Prostate gland (tissue), 2 donors: ENCODE data around the gene CARD9. TPM values are rescaled to one million over a fixed set of nuclear protein-coding genes. Genes with fewer than 3 reads are reported as not detected.

ENCODE experiments used
- DNase-seq: peaks from one replicate; pipeline ENCODE4 v3.0.0-alpha.2; 2019; ENCODE audit warnings: low spot score
- H3K27ac ChIP-seq, 2 donors: fragments of 200-600 bp; sonication (generic); 2 replicates each; pipeline ENCODE4 v1.5.1; 2017 to 2019
- H3K27me3 ChIP-seq: fragments of 200-600 bp; sonication (generic); replicated peaks from 2 replicates; pipeline ENCODE4 v1.5.1; 2019; ENCODE audit not compliant: insufficient read depth
- H3K36me3 ChIP-seq, 2 donors: fragments of 200-600 bp; sonication (generic); 1 replicate in 1 of 2; 2 replicates in 1 of 2; pipeline versions ENCODE4 v1.5.1 to v1.8.1; 2017 to 2019
- H3K4me1 ChIP-seq: fragments of 200-600 bp; sonication (generic); replicated peaks from 2 replicates; pipeline ENCODE4 v1.5.1; 2019
- H3K4me3 ChIP-seq, 2 donors: fragments of 200-600 bp; sonication (generic); 2 replicates each; pipeline ENCODE4 v1.5.1; 2017 to 2019
- H3K9me3 ChIP-seq: fragments of 200-600 bp; sonication (generic); 2 replicates; pipeline ENCODE4 v1.5.1; 2017
- CTCF ChIP-seq, 4 experiments: fragments of 200-600 bp in 2 of 4; fragments of 450-650 bp in 2 of 4; sonication (generic) in 2 of 4; IDR thresholded peaks; 1 replicate in 3 of 4; 2 replicates in 1 of 4; pipeline ENCODE4 v1.5.1; 2016 to 2019; ENCODE audit warnings: antibody characterized with exemption in 4 of 4, mild to moderate bottlenecking in 2 of 4, moderate library complexity in 2 of 4
- POLR2A ChIP-seq: fragments of 450-650 bp; IDR thresholded peaks from one replicate; pipeline ENCODE4 v1.6.1; 2016; ENCODE audit warnings: antibody characterized with exemption, mild to moderate bottlenecking
- POLR2AphosphoS5 ChIP-seq: sonication (generic); formaldehyde crosslinking; IDR thresholded peaks from one replicate; pipeline ENCODE4 v1.6.1; 2017; ENCODE audit warnings: antibody characterized with exemption
- WGBS: methylation state at CpG from one replicate; pipeline ENCODE4 v1.1.5; 2018; 5-methylcytosine and 5-hydroxymethylcytosine counted together
- intact Hi-C: fragments of 100-400 bp; cut with DNase I; formaldehyde crosslinking; loops from one replicate; pipeline ENCODE4 v1.14.2; 2022
- total RNA-seq, 2 donors: library from RNA; depleted of rRNA; stranded (reverse); fragments of >200 nt; gene quantifications; one replicate each; pipeline ENCODE4 v1.1.0, GENCODE V29; 2016

CARD9 gene
- total RNA-seq, 2 donors from 2014 or later = 1.5 to 3.4 TPM

- no peaks in the 10 kb centered on the region for H3K9me3 ChIP-seq
- no peak overlapping the region for H3K27ac ChIP-seq
- DNase-seq = no peak
- TF ChIP-seq POLR2AphosphoS5 = no peak
- TF ChIP-seq CTCF (IDR thresholded peaks at IDR 0.05) = no peak
- no peak for TF ChIP-seq POLR2A
- H3K27me3 ChIP-seq = no peaks in the 10 kb centered on the region
- 81% methylated on average over 7 of the region's 7 CpGs for WGBS
- no peak overlapping the region for H3K4me3 ChIP-seq
- intact Hi-C loops = no loop called here
- H3K4me1 ChIP-seq = no peaks in the 10 kb centered on the region
- no peaks in the 10 kb centered on the region for H3K36me3 ChIP-seq
Measured at GRCh38 chr9:136405481-136405880, 32.0 kb upstream of the CARD9 start.

GRCh38 chr9:136404801-136405136, 31.3 kb upstream of the CARD9 start:
- H3K27me3 ChIP-seq = no peaks in the 10 kb centered on the region
- H3K9me3 ChIP-seq = no peaks in the 10 kb centered on the region
- no peak for DNase-seq
- intact Hi-C loops = no loop called here
- no peak for TF ChIP-seq POLR2A
- no peak for TF ChIP-seq POLR2AphosphoS5
- no peak for TF ChIP-seq CTCF (IDR thresholded peaks at IDR 0.05)
- H3K27ac ChIP-seq = no peak overlapping the region
- WGBS = 90% methylated on average over 14 of the region's 14 CpGs
- no peaks in the 10 kb centered on the region for H3K36me3 ChIP-seq
- no peaks in the 10 kb centered on the region for H3K4me1 ChIP-seq
- H3K4me3 ChIP-seq = no peak overlapping the region

GRCh38 chr9:136403915-136404800, 30.7 kb upstream of the CARD9 start:
- no peaks in the 10 kb centered on the region for H3K27me3 ChIP-seq
- H3K4me1 ChIP-seq = peaks cover 3% of the 10 kb centered on the region
- intact Hi-C loops = no loop called here
- no peak overlapping the region for H3K27ac ChIP-seq
- H3K9me3 ChIP-seq = no peaks in the 10 kb centered on the region
- H3K36me3 ChIP-seq = no peaks in the 10 kb centered on the region
- TF ChIP-seq CTCF (IDR thresholded peaks at IDR 0.05) (no peak), POLR2A (no peak), POLR2AphosphoS5 (no peak)
- 92% methylated on average over 32 of the region's 32 CpGs for WGBS
- DNase-seq = no peak
- no peak overlapping the region for H3K4me3 ChIP-seq

GRCh38 chr9:136403538-136403914, 30.1 kb upstream of the CARD9 start:
- no peaks in the 10 kb centered on the region for H3K27me3 ChIP-seq
- no peak for DNase-seq
- no peaks in the 10 kb centered on the region for H3K9me3 ChIP-seq
- intact Hi-C loops = no loop called here
- H3K4me1 ChIP-seq = peaks cover 4% of the 10 kb centered on the region
- no peaks in the 10 kb centered on the region for H3K36me3 ChIP-seq
- H3K27ac ChIP-seq = no peak overlapping the region
- TF ChIP-seq POLR2A (no peak), POLR2AphosphoS5 (no peak), CTCF (IDR thresholded peaks at IDR 0.05) (no peak)
- no peak overlapping the region for H3K4me3 ChIP-seq
- 92% methylated on average over 5 of the region's 5 CpGs for WGBS

- no peak for DNase-seq
- Histone ChIP-seq H3K9me3 (no peaks in the 10 kb centered on the region), H3K4me1 (peaks cover 4% of the 10 kb centered on the region), H3K4me3 (no peak overlapping the region), H3K36me3 (no peaks in the 10 kb centered on the region), H3K27me3 (no peaks in the 10 kb centered on the region), H3K27ac (no peak overlapping the region)
- 78% methylated on average over 13 of the region's 13 CpGs for WGBS
- intact Hi-C loops = no loop called here
- TF ChIP-seq CTCF (IDR thresholded peaks at IDR 0.05) (no peak), POLR2A (no peak), POLR2AphosphoS5 (no peak)
Measured at GRCh38 chr9:136402067-136402466, 28.6 kb upstream of the CARD9 start.
